MM.1S (cell line): ENCODE results near the gene GTF2A2.

Experiments used
- DNase-seq: peaks from one replicate; pipeline ENCODE4 v3.0.0-alpha.2; 2015
- H2AFZ ChIP-seq: fragments of 300-600 bp; sonication (generic); 2 replicates; pipeline ENCODE4 v1.6.0; 2016; ENCODE audit warnings: antibody characterized with exemption, low read length
- H3F3A ChIP-seq: fragments of 300-600 bp; sonication (generic); 2 replicates; pipeline ENCODE4 v1.6.1; 2016; ENCODE audit warnings: mild to moderate bottlenecking, antibody characterized with exemption, low read length, moderate library complexity, mixed read lengths; ENCODE audit not compliant: insufficient read depth
- H3K27ac ChIP-seq: fragments of 300-600 bp; sonication (generic); 2 replicates; pipeline ENCODE4 v1.5.1; 2016; ENCODE audit warnings: mild to moderate bottlenecking, low read length
- H3K27me3 ChIP-seq: fragments of 300-600 bp; sonication (generic); replicated peaks from 2 replicates; pipeline ENCODE4 v1.6.0; 2016; ENCODE audit warnings: low read length; ENCODE audit not compliant: insufficient read depth
- H3K36me3 ChIP-seq: fragments of 300-600 bp; sonication (generic); replicated peaks from 2 replicates; pipeline ENCODE4 v1.6.1; 2016; ENCODE audit warnings: mild to moderate bottlenecking, low read length, mixed read lengths; ENCODE audit not compliant: insufficient read depth
- H3K4me1 ChIP-seq: fragments of 300-600 bp; sonication (generic); 2 replicates; pipeline ENCODE4 v1.6.1; 2016; ENCODE audit warnings: low read length, mixed read lengths
- H3K4me2 ChIP-seq: fragments of 300-600 bp; sonication (generic); 2 replicates; pipeline ENCODE4 v1.6.0; 2016; ENCODE audit warnings: low read depth, low read length
- H3K4me3 ChIP-seq: fragments of 300-600 bp; sonication (generic); 2 replicates; pipeline ENCODE4 v1.5.1; 2016; ENCODE audit warnings: low read length, mixed read lengths
- H3K79me2 ChIP-seq: fragments of 300-600 bp; sonication (generic); 2 replicates; pipeline ENCODE4 v1.6.1; 2016; ENCODE audit warnings: mixed run types, low read length, mixed read lengths
- H3K9ac ChIP-seq: fragments of 300-600 bp; sonication (generic); 2 replicates; pipeline ENCODE4 v1.6.1; 2016; ENCODE audit warnings: low read length, mixed read lengths
- H3K9me2 ChIP-seq: fragments of 300-600 bp; sonication (generic); replicated peaks from 2 replicates; pipeline ENCODE4 v1.6.1; 2016; ENCODE audit warnings: mild to moderate bottlenecking, low read length, mixed read lengths; ENCODE audit not compliant: insufficient read depth
- H3K9me3 ChIP-seq: fragments of 300-600 bp; sonication (generic); replicated peaks from 2 replicates; pipeline ENCODE4 v1.6.1; 2016; ENCODE audit warnings: mild to moderate bottlenecking, low read length, mixed read lengths; ENCODE audit not compliant: insufficient read depth
- H4K20me1 ChIP-seq: fragments of 300-600 bp; sonication (generic); 2 replicates; pipeline ENCODE4 v1.6.1; 2016; ENCODE audit warnings: mild to moderate bottlenecking, low read length, moderate library complexity, mixed read lengths; ENCODE audit not compliant: insufficient read depth
- EZH2 ChIP-seq: fragments of 300-600 bp; sonication (generic); optimal IDR thresholded peaks from 2 replicates; pipeline ENCODE3; 2017; ENCODE audit warnings: low read depth, mild to moderate bottlenecking, antibody characterized with exemption, low read length, mixed read lengths
- EZH2phosphoT487 ChIP-seq: fragments of 300-600 bp; sonication (generic); IDR thresholded peaks from 2 replicates; pipeline ENCODE4 v1.6.1; 2018; ENCODE audit warnings: antibody characterized with exemption, low read length
- TF ChIP-seq, protein P1 (sequence below): fragments of 300-600 bp; sonication (generic); IDR thresholded peaks from 2 replicates; pipeline ENCODE4 v1.5.1; 2016; ENCODE audit warnings: antibody characterized with exemption, low read length, mixed read lengths

The GTF2A2 gene, protein sequence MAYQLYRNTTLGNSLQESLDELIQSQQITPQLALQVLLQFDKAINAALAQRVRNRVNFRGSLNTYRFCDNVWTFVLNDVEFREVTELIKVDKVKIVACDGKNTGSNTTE

DNA sequence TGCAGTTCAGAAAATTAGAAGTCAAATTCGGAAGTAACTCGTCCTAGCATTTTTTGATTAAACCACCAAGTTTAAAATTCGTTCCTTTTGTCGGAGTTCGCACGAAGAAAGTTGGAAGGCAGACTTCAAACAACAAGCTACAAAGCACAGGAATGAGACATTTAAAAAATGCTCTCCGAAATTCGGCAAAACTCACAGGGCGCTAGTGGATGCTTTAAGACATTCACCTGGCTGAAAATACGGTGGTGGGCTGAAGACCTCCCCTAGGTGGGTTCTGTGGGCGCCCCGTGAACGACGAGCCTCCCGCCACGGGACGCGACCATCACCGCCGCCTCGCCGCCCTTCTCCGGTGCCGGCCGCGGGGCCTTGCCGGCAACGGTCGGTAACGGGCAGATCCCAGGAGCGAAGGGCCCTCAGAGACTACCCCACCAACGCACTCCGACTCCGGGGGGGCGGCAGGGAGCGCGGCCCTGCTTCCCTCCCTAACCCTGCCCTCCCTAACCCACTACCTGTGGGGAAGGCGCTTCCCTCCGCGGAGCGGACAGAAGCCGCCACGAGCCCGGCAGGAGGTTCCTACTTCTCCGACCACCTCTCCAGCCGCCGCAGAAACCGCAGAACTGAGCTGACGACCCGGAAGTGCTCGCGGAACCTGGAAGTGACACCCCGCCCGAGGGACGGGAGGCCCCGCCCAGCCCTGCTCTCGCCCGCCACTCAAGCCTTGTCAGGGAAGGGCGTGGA lies at the start of gene GTF2A2:
TSS of gene GTF2A2 (minus strand) at position 619 of the 738 bp plus-strand sequence. CDS start 5,238 bp downstream, outside the sequence.
- Histone ChIP-seq H3K4me3 (peak within 1 kb of the TSS; percentile 92), H3K9me3 (no peaks in the 10 kb centered on the region), H3K9me2 (no peaks in the 10 kb centered on the region), H3K27ac (peak within 1 kb of the TSS; percentile 49; the same call in 1 of the 2 replicates), H3K27me3 (no peaks in the 10 kb centered on the region), H3F3A (peaks cover 2% of the 10 kb centered on the region), H3K4me2 (peak within 1 kb of the TSS; percentile 76), H3K36me3 (no peaks in the 10 kb centered on the region; the same call in 1 of the 2 replicates), H3K9ac (peak within 1 kb of the TSS; percentile 85), H2AFZ (peak within 1 kb of the TSS; percentile 75), H4K20me1 (0 out of 2 replicates have a peak, but pooled peaks cover 3% of the 10 kb centered on the region), H3K79me2 (peaks cover 51% of the 10 kb centered on the region), H3K4me1 (peaks cover 7% of the 10 kb centered on the region)
- DNase-seq: peak; percentile 96
- TF ChIP-seq, protein P1, sequence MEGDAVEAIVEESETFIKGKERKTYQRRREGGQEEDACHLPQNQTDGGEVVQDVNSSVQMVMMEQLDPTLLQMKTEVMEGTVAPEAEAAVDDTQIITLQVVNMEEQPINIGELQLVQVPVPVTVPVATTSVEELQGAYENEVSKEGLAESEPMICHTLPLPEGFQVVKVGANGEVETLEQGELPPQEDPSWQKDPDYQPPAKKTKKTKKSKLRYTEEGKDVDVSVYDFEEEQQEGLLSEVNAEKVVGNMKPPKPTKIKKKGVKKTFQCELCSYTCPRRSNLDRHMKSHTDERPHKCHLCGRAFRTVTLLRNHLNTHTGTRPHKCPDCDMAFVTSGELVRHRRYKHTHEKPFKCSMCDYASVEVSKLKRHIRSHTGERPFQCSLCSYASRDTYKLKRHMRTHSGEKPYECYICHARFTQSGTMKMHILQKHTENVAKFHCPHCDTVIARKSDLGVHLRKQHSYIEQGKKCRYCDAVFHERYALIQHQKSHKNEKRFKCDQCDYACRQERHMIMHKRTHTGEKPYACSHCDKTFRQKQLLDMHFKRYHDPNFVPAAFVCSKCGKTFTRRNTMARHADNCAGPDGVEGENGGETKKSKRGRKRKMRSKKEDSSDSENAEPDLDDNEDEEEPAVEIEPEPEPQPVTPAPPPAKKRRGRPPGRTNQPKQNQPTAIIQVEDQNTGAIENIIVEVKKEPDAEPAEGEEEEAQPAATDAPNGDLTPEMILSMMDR: no peak
- no peak for TF ChIP-seq EZH2
- no peak for TF ChIP-seq EZH2phosphoT487

DNA sequence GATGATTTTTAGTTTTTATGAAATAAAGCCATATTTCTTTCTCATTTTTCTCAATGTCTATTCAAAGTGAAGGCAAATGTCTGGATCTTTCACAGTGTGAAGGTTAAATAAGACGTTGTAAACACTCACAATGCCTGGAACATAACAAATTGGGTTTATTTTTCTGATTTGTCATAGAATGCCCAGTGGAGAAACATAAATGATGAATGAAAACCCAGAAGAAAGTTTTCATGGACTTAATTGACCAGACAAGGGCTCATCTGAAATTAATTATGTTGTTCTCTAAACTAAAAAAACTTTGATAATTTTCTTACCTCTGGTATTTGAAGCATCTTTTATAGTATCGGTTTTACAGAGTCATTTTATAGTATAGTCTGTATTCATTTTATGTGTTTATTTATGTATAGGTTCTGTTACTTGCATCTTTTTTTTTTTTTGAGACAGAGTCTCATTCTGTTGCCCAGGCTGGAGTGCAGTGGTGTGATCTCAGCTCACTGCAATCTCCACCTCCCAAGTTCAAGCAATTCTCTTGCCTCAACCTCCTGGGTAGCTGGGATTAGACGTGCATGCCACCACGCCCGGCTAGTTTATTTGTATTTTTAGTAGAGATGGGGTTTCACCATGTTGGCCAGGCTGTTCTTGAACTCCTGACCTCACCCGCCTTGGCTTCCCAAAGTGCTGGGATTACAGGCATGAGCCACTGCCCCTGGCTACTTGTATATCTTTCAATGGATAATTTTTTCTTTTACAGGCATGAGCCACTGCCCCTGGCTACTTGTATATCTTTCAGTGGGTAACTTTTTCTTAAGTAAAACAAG lies 46.9 kb upstream of the GTF2A2 start:
- H3K4me1 ChIP-seq: no peaks in the 10 kb centered on the region
- H2AFZ ChIP-seq: no peak overlapping the region
- no peak overlapping the region for H3K4me2 ChIP-seq
- TF ChIP-seq, protein P1: no peak
- no peak for TF ChIP-seq EZH2
- no peak for TF ChIP-seq EZH2phosphoT487
- H3K9ac ChIP-seq: no peak overlapping the region
- no peaks in the 10 kb centered on the region for H3K79me2 ChIP-seq
- H3F3A ChIP-seq: no peaks in the 10 kb centered on the region
- H3K36me3 ChIP-seq: no peaks in the 10 kb centered on the region
- no peak overlapping the region for H3K4me3 ChIP-seq
- no peaks in the 10 kb centered on the region for H3K9me2 ChIP-seq
- DNase-seq: no peak
- H3K27me3 ChIP-seq: no peaks in the 10 kb centered on the region
- no peak overlapping the region for H3K27ac ChIP-seq
- no peaks in the 10 kb centered on the region for H4K20me1 ChIP-seq
- H3K9me3 ChIP-seq: no peaks in the 10 kb centered on the region

DNA sequence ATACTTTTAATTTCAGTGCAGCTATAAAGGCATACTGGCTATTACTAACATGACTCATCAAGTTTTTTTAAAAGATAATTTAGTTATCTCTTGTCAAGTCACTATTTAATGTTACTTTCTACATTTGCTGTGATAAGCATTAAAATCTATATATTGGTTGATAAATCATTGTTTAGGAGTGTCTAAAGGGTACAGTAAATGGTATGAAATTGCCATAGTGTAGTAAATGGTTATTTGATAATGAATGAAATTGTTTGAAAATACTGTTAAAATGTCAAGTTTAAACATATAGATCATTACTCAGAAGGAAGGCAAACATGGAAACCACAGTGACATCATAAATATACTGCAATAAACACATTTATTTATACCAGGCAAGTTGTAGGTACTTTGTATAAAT lies 45.0 kb upstream of the GTF2A2 start:
- no peaks in the 10 kb centered on the region for H3K36me3 ChIP-seq
- H3K9me2 ChIP-seq: no peaks in the 10 kb centered on the region
- H3F3A ChIP-seq: no peaks in the 10 kb centered on the region
- no peak overlapping the region for H2AFZ ChIP-seq
- no peaks in the 10 kb centered on the region for H3K9me3 ChIP-seq
- H3K9ac ChIP-seq: no peak overlapping the region
- no peak overlapping the region for H3K4me2 ChIP-seq
- H3K27ac ChIP-seq: no peak overlapping the region
- DNase-seq: no peak
- no peaks in the 10 kb centered on the region for H4K20me1 ChIP-seq
- H3K27me3 ChIP-seq: no peaks in the 10 kb centered on the region
- H3K79me2 ChIP-seq: no peaks in the 10 kb centered on the region
- no peak for TF ChIP-seq EZH2
- no peak for TF ChIP-seq EZH2phosphoT487
- TF ChIP-seq, protein P1: no peak
- H3K4me1 ChIP-seq: no peaks in the 10 kb centered on the region
- H3K4me3 ChIP-seq: no peak overlapping the region
